ENCODE data around the gene ETV6. TPM values are rescaled to one million over a fixed set of nuclear protein-coding genes. Genes with fewer than 3 reads are reported as not detected.

The ETV6 gene
- polyA plus RNA-seq, 3 donors = 3.3 to 7.7 (median 4.4) TPM

DNA sequence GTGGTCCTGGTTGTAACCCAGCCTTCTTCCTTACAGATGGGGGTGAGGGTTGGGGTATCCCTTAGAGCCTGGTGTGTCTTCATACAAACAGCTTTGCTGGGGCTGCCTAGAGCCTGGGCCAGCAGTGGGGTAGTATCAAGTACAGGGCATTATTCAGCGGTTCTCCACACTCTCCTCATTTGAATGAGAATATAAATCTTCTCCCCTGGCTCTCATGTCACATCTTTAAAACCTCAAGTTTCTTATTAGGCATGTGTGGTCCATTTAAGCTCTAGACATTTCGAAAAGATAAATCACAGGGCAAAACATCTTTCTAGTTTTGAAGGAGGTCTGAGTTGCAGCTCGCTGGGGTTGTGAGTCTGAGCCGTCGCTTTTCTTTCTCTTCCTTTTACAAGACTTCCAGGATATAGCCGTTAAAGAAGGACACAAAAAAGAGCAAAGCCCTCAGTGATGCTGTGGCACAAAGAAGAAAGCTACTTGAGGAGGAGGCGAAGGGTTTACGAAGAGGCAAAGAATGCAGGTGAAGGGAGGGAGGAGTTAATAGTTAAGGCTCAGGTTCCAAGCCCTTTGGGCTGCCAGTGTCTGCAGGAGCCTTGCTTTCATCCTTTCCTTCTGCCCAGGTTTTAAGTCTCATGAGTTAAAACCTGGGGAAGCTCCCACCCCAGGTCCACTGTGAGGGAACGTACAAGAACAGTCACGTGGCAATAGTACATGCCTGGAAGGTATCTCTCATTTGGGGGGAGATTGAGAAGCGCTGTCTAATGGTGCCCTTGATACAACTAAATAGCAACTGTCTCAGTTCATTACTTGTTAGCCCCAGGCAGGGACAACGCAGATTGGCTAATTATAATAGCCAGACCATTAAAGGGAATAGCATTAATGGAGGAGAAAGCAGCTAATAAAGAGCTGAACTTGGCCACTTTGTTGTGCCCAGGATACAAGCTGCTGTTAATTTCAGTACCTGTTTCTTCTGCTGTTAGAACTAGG is 94.2 kb downstream of the ETV6 start:
- no peak overlapping the region for H3K27ac ChIP-seq (ENCODE audit: low read depth, low read length)
- 66 to 87% (median 67%) methylated on average over 12 of the region's 12 CpGs for WGBS, 3 donors

DNA sequence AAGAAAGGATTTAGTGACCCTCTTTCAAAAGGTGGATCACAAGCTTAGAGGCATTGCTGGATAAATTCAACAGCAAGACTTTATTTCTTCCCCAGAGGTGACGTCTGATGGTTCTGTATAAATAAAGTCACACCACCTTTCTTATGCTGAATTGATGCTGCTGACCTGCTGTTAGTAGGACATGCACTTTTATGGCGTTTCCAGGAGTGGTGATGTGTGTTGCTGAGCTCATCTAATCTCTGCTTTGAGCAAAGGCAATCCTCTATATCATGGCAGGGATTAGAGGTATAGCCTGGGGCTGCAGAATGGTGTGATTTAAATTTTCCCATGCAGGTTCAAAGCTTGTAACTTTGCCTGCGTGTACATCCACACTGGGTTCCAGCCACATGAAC is 94.9 kb downstream of the ETV6 start:
- no peak overlapping the region for H3K27ac ChIP-seq (ENCODE audit: low read depth, low read length)
- WGBS, 3 donors = 87 to 93% (median 90%) methylated on average over 3 of the region's 3 CpGs

DNA sequence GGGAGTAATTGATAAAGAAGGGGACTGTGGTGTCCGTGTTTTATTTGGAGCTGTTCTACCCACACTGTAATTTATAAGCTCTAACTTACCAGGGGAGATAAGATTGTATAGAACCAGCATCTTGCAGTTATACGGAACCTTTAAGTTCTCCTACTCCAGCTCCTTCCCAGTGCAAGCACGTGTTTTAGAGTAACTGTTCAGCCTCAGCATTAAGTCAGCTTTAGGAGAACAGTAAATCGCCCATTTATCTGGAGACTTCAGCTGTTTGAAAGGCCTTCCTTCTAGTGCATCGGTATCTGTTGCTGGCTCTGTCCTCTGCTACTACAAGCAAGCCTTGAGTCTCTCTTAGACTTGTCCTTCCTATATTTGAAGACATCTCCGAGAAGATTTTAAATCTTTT is 95.6 kb downstream of the ETV6 start:
- no peak overlapping the region for H3K27ac ChIP-seq (ENCODE audit: low read depth, low read length)
- 74 to 82% (median 76%) methylated on average over 6 of the region's 6 CpGs for WGBS, 3 donors

GRCh38 chr12:11746024-11746771 is 96.7 kb downstream of the ETV6 start:
- no peak overlapping the region for H3K27ac ChIP-seq (ENCODE audit: low read depth, low read length)
- 59 to 87% (median 62%) methylated on average over 8 of the region's 8 CpGs for WGBS, 3 donors

DNA sequence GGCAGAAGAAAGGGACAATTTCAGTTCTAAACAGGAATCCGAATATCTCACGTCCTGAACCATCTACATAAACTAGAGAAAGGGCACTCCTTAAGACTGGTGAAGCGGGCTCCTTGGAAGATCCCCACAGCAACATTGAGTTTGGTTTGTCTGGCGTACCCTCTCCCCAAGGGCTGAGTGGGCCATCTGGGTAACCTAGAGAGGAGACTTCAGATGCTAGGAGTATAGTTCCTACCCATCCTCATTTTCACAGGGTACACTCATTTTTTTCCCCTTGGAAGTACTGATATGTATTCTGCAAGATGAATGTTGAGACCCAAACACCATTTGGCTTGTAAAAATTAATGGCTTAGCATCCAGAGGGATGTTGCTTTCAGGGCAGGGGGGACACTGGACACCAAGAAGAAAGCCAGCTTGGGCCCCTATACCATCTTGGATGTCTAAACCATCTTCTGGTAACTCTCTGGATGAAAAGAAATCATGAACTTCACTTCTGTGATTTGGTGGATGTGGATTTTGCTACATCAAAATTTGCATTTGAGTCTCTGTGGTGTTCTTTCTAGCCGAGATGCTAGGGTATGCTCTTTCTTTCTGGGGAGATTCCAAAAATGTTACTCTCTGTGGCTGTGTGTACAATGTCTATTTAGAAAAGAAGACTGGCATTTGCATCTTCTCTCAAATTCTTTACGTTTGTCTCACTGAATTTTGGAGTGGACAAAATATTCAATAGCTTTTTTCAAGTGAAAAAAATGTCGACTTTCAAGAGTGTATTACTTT is 97.7 kb downstream of the ETV6 start:
- 89 to 94% (median 90%) methylated on average over 7 of the region's 7 CpGs for WGBS, 3 donors
- no peak overlapping the region for H3K27ac ChIP-seq (ENCODE audit: low read depth, low read length)

DNA sequence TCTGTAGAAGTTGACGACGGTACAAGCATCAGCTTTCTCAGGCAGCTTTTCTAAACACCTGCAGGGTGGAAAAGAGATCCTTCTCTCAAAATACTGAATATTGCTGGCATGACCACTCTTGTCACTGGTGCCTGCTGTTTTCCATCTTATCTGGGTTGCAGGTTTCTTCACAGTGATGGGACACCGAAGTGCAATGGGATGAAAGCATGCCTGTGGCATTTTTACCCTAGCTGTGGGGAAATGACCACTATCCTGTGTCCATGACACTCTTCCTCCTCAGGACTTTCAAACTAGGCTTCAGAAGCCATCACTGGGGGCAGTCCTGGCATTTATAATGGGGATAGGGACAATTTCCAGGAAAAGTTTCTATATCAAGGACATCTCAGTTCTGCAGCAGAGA is 98.5 kb downstream of the ETV6 start:
- no peak overlapping the region for H3K27ac ChIP-seq (ENCODE audit: low read depth, low read length)
- WGBS, 3 donors = 84 to 93% (median 85%) methylated on average over 3 of the region's 3 CpGs

GRCh38 chr12:11748903-11749302 is 99.4 kb downstream of the ETV6 start:
- H3K27ac ChIP-seq (ENCODE audit: low read depth, low read length) = no peak overlapping the region

DNA sequence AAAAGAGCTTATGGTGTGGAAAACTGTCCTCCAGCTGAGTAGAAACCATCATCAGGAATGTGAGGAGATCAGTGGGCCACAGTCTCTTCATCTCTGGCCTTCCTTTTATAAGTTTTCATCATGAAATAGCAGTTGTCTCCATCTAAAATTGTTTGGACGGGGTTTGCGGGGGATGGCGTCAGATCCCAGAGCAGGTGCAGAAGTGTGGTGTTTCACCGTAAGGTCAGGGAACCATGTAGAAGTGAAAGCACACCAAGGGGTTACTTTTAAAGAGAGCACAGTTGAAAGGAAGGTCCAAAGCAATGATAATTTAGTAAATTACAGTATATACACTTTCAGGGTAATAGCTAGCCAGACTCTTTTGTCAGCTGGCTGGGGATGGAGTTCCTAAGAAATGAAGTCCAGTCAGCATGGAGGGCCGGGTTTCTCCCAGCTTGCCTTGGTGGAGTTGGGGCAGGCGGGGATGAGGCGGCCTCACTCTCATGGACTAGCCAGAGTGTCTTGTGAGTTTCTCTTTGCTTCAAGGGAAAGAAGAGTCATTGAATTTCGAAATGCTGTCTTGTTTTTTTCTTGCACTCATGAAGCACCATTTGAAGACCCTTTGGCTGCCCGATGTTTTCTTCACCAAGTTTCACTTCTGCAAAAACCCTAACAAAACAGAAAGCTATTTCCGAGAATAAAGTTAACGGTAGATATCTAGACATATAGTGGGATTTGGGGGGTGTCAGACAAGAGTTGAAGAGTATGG is 100.6 kb downstream of the ETV6 start:
- H3K27ac ChIP-seq (ENCODE audit: low read depth, low read length) = no peak overlapping the region
- WGBS, 3 donors = 61 to 93% (median 76%) methylated on average over 11 of the region's 11 CpGs

More at GRCh38 chr12:11748903-11749302, 99.4 kb downstream of the ETV6 start:
- 84 to 96% (median 92%) methylated on average over 6 of the region's 6 CpGs for WGBS, 3 donors

GRCh38 chr12:11752403-11753149 is 103.1 kb downstream of the ETV6 start:
- 84 to 91% (median 85%) methylated on average over 21 of the region's 21 CpGs for WGBS, 3 donors
- no peak overlapping the region for H3K27ac ChIP-seq (ENCODE audit: low read depth, low read length)

- H3K27ac ChIP-seq (ENCODE audit: low read depth, low read length) = no peak overlapping the region
- 36 to 59% (median 59%) methylated on average over 2 of the region's 2 CpGs for WGBS, 3 donors
These were observed 103.7 kb downstream of the ETV6 start for GRCh38 chr12:11753150-11753499.

GRCh38 chr12:11753826-11754225 is 104.4 kb downstream of the ETV6 start:
- 71 to 89% (median 85%) methylated on average over 5 of the region's 5 CpGs for WGBS, 3 donors
- no peak overlapping the region for H3K27ac ChIP-seq (ENCODE audit: low read depth, low read length)

- 51 to 73% (median 68%) methylated on average over 4 of the region's 4 CpGs for WGBS, 3 donors
- H3K27ac ChIP-seq (ENCODE audit: low read depth, low read length) = no peak overlapping the region
These were observed 104.8 kb downstream of the ETV6 start for GRCh38 chr12:11754256-11754655.

- WGBS, 3 donors = 49 to 73% (median 50%) methylated on average over 5 of the region's 5 CpGs
- no peak overlapping the region for H3K27ac ChIP-seq (ENCODE audit: low read depth, low read length)
These were observed 105.9 kb downstream of the ETV6 start for GRCh38 chr12:11755302-11755930.

DNA sequence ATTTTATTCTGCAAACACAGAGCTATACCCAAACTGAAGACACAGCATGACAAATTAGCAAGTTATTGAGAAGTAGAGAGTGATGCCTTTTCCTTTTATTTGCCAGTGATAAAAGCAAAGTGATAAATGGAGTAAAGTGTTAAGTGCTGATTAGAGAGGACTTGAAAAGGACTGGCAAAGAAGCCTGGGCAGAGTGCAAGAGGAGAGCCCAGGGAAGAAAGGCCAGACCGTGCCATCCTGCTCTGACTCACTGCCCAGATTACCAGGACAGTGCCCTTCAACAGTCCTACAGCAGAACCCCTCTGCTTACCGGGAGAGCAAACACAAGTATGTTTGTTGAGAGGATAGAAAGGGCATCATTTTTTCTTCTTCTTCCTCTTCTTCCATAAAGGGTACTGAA is 106.5 kb downstream of the ETV6 start:
- no peak overlapping the region for H3K27ac ChIP-seq (ENCODE audit: low read depth, low read length)
- WGBS, 3 donors = 64 to 78% (median 77%) methylated on average over 2 of the region's 2 CpGs

GRCh38 chr12:11756523-11756922 is 107.0 kb downstream of the ETV6 start:
- 89 to 94% (median 91%) methylated on average over 6 of the region's 6 CpGs for WGBS, 3 donors
- no peak overlapping the region for H3K27ac ChIP-seq (ENCODE audit: low read depth, low read length)

DNA sequence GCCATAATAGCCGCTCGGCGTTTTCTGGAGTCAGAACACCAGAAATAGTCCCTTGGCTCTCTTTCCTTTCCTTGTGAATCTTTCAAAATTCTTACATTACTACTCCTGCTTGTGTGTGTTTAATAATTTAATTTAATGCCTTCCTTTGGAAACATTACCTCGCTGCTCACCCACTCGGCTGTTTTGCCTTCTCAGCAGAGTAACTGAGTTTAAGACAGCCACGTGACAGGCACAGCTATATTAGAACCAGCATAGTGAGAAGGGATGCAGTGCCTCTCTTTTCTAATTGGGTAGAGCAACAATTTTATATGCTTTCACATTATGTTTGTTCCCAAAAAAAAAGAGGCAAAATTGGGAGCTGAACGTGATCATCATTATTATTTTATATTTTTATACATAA is 107.6 kb downstream of the ETV6 start:
- 72 to 87% (median 83%) methylated on average over 7 of the region's 7 CpGs for WGBS, 3 donors
- H3K27ac ChIP-seq (ENCODE audit: low read depth, low read length) = no peak overlapping the region

DNA sequence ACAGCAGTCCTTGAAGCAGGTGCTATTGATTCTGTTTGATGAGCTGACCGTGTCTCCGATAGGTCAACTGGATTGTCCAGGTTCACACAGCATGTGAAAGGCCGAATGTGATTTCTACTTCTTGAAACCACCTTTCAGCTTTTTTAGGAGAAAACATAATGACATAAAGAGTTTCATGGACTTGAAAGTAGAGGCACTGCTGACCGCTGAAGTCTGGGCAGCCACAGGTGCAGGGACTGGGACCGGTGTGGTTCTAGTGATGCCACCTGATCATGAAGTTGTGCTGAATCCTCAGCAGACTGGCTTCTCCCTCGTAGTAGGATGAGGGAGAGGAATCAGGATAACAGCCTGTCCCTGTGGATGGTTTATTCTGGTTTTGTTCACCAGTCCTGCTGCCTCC is 108.1 kb downstream of the ETV6 start:
- 96 to 99% (median 98%) methylated on average over 6 of the region's 6 CpGs for WGBS, 3 donors
- no peak overlapping the region for H3K27ac ChIP-seq (ENCODE audit: low read depth, low read length)

Data from adipose tissue (tissue), 3 donors.